Neural crest cell (in vitro differentiated cells): ENCODE measurements around the gene KIF19. TPM values are rescaled to one million over a fixed set of nuclear protein-coding genes. Genes with fewer than 3 reads are reported as not detected.
A peak's percentile ranks its signal among the peaks of the same experiment; 100 is the strongest.

ENCODE experiments used
- DNase-seq: peaks from one replicate; pipeline ENCODE4 v3.0.0; 2021; ENCODE audit warnings: low read depth, mixed read lengths, low spot score
- H3K27ac Mint-ChIP-seq: one replicate; pipeline ENCODE4 v1.8.0; 2021; ENCODE audit warnings: mild to moderate bottlenecking, mixed read lengths; ENCODE audit not compliant: unreplicated experiment
- H3K27me3 Mint-ChIP-seq: 2 replicates; pipeline ENCODE4 v1.8.0; 2021; ENCODE audit warnings: low read depth, mild to moderate bottlenecking, mixed read lengths
- H3K36me3 Mint-ChIP-seq: 2 replicates; pipeline ENCODE4 v1.8.0; 2021; ENCODE audit warnings: low read depth, mild to moderate bottlenecking, mixed read lengths
- H3K4me1 Mint-ChIP-seq: 2 replicates; pipeline ENCODE4 v1.8.0; 2021; ENCODE audit warnings: mixed read lengths
- H3K4me3 Mint-ChIP-seq: one replicate; pipeline ENCODE4 v1.8.0; 2021; ENCODE audit warnings: mild to moderate bottlenecking, mixed read lengths
- H3K9me3 Mint-ChIP-seq: 2 replicates; pipeline ENCODE4 v1.8.0; 2021; ENCODE audit warnings: mixed read lengths
- CTCF ChIP-seq: fragments of 200-600 bp; sonication (generic); conservative IDR thresholded peaks from 2 replicates; pipeline ENCODE4 v1.5.0; 2021; ENCODE audit warnings: antibody characterized with exemption, mild to moderate bottlenecking
- total RNA-seq: library from RNA; stranded (reverse); gene quantifications from 2 replicates; pipeline ENCODE4 v1.2.1, GENCODE V29; 2021

Gene KIF19
- total RNA-seq, 1 donor from 2014 or later, result 0.63 TPM

- Mint-ChIP-seq H3K27me3 (no peaks in the 10 kb centered on the region), H3K4me1 (peaks cover 6% of the 10 kb centered on the region), H3K36me3 (no peaks in the 10 kb centered on the region), H3K27ac (no peak overlapping the region), H3K4me3 (no peak overlapping the region), H3K9me3 (no peaks in the 10 kb centered on the region)
- DNase-seq, result no peak
- TF ChIP-seq CTCF, result no peak
These were observed 9.6 kb downstream of the KIF19 start for GRCh38 chr17:74335529-74336062.

GRCh38 chr17:74336307-74336706 is 10.3 kb downstream of the KIF19 start:
- Mint-ChIP-seq H3K36me3 (no peaks in the 10 kb centered on the region), H3K27me3 (no peaks in the 10 kb centered on the region), H3K4me1 (peaks cover 5% of the 10 kb centered on the region), H3K9me3 (no peaks in the 10 kb centered on the region), H3K27ac (no peak overlapping the region), H3K4me3 (no peak overlapping the region)
- TF ChIP-seq CTCF, result no peak
- DNase-seq, result no peak

- H3K27me3 Mint-ChIP-seq, result no peaks in the 10 kb centered on the region
- H3K9me3 Mint-ChIP-seq, result no peaks in the 10 kb centered on the region
- H3K4me1 Mint-ChIP-seq, result peaks cover 5% of the 10 kb centered on the region
- H3K36me3 Mint-ChIP-seq, result no peaks in the 10 kb centered on the region
- DNase-seq, result no peak
- no peak overlapping the region for H3K4me3 Mint-ChIP-seq
- H3K27ac Mint-ChIP-seq, result no peak overlapping the region
- TF ChIP-seq CTCF, result no peak
These were observed 11.9 kb downstream of the KIF19 start for GRCh38 chr17:74337834-74338500.

- H3K27ac Mint-ChIP-seq, result peak overlapping the region; percentile 19
- DNase-seq, result no peak
- no peak overlapping the region for H3K4me3 Mint-ChIP-seq
These were observed 13.6 kb downstream of the KIF19 start for GRCh38 chr17:74339537-74340195.

GRCh38 chr17:74340470-74341023 is 14.5 kb downstream of the KIF19 start:
- no peak for DNase-seq
- no peak overlapping the region for H3K4me3 Mint-ChIP-seq
- H3K27ac Mint-ChIP-seq, result no peak overlapping the region
- no peak for TF ChIP-seq CTCF
- no peaks in the 10 kb centered on the region for H3K36me3 Mint-ChIP-seq
- H3K27me3 Mint-ChIP-seq, result no peaks in the 10 kb centered on the region
- H3K4me1 Mint-ChIP-seq, result peaks cover 5% of the 10 kb centered on the region
- no peaks in the 10 kb centered on the region for H3K9me3 Mint-ChIP-seq

More at GRCh38 chr17:74339537-74340195, 13.6 kb downstream of the KIF19 start:
- Mint-ChIP-seq H3K27me3 (no peaks in the 10 kb centered on the region), H3K36me3 (no peaks in the 10 kb centered on the region), H3K4me1 (peaks cover 5% of the 10 kb centered on the region), H3K9me3 (no peaks in the 10 kb centered on the region)
- TF ChIP-seq CTCF, result no peak
